MV-4-11 (cell line): ENCODE measurements around the gene KRT6B.
"Not testable (repeated sequence)": the region's sequence is repeated elsewhere in the genome, so short reads cannot be mapped to it uniquely, and the experiment has no call there.

Source experiments
- DNase-seq: peaks from one replicate; lab custom pipeline; 2025; lab: John Stamatoyannopoulos, UW

Gene KRT6B

GRCh38 chr12:52452101-52452500 is at the start of gene KRT6B:
Gene KRT6B (minus strand): TSS chr12:52452146. CDS start chr12:52452078, 68 bp downstream.
- no peak for DNase-seq

- DNase-seq = no peak
These were observed 49.5 kb upstream of the KRT6B start for GRCh38 chr12:52501490-52501889.

- not testable (repeated sequence) for DNase-seq
These were observed 48.6 kb upstream of the KRT6B start for GRCh38 chr12:52500574-52500973.

- no peak for DNase-seq
These were observed 48.0 kb upstream of the KRT6B start for GRCh38 chr12:52499806-52500560.

GRCh38 chr12:52498946-52499345 is 47.0 kb upstream of the KRT6B start:
- DNase-seq = no peak

GRCh38 chr12:52497975-52498374 is 46.0 kb upstream of the KRT6B start:
- DNase-seq = no peak

GRCh38 chr12:52496590-52497071 is 44.7 kb upstream of the KRT6B start:
- DNase-seq = no peak

GRCh38 chr12:52496054-52496453 is 44.1 kb upstream of the KRT6B start:
- DNase-seq = no peak

GRCh38 chr12:52495389-52495788 is 43.4 kb upstream of the KRT6B start:
- peak; percentile 37 for DNase-seq

GRCh38 chr12:52494518-52494917 is 42.6 kb upstream of the KRT6B start:
- DNase-seq = no peak

- DNase-seq = no peak
These were observed 42.2 kb upstream of the KRT6B start for GRCh38 chr12:52494100-52494499.

- DNase-seq = no peak
These were observed 41.2 kb upstream of the KRT6B start, which contains the start of gene KRT6A for GRCh38 chr12:52493172-52493571. Gene KRT6A (minus strand): TSS chr12:52493257. CDS start chr12:52493188, 69 bp downstream.

- not testable (repeated sequence) for DNase-seq
These were observed 40.5 kb upstream of the KRT6B start for GRCh38 chr12:52492405-52492804.

- DNase-seq = not testable (repeated sequence)
These were observed 39.5 kb upstream of the KRT6B start for GRCh38 chr12:52491495-52491894.

- no peak for DNase-seq
These were observed 36.8 kb upstream of the KRT6B start for GRCh38 chr12:52488736-52489135.

- not testable (repeated sequence) for DNase-seq
These were observed 35.9 kb upstream of the KRT6B start for GRCh38 chr12:52487744-52488443.

- DNase-seq = no peak
These were observed 35.3 kb upstream of the KRT6B start for GRCh38 chr12:52487211-52487610.

GRCh38 chr12:52486166-52487105 is 34.5 kb upstream of the KRT6B start:
- DNase-seq = no peak

- no peak for DNase-seq
These were observed 28.1 kb upstream of the KRT6B start for GRCh38 chr12:52480073-52480472.

GRCh38 chr12:52477651-52478050 is 25.7 kb upstream of the KRT6B start:
- DNase-seq = no peak

- DNase-seq = no peak
These were observed 22.3 kb upstream of the KRT6B start for GRCh38 chr12:52474212-52474611.

GRCh38 chr12:52473768-52474167 is 21.8 kb upstream of the KRT6B start, which contains the start of gene KRT6C:
Gene KRT6C (minus strand): TSS chr12:52473805. CDS start chr12:52473737, 68 bp downstream.
- no peak for DNase-seq
